ENCODE measurements around the gene RBM12. TPM values are rescaled to one million over a fixed set of nuclear protein-coding genes. Genes with fewer than 3 reads are reported as not detected.
A peak's percentile ranks its signal among the peaks of the same experiment; 100 is the strongest.
"Not testable (repeated sequence)": the region's sequence is repeated elsewhere in the genome, so short reads cannot be mapped to it uniquely, and the experiment has no call there.

Gene RBM12
- total and polyA plus RNA-seq, 2 donors = 24.8 to 52.3 TPM

- DNase-seq (ENCODE audit: low read depth in 6 of 9, low spot score in 9 of 9) = peak in 1 of 9 donors; percentile 12
- 41% methylated on average over 6 of the region's 6 CpGs for WGBS
- no peaks in the 10 kb centered on the region for H3K27me3 ChIP-seq (ENCODE audit: control insufficient read depth in 2 of 2, insufficient read depth in 1 of 2, low read length in 1 of 2)
- peaks cover 8 to 13% of the 10 kb centered on the region in 2 donors for H3K4me1 ChIP-seq (ENCODE audit: control insufficient read depth in 2 of 2, insufficient read depth in 2 of 2, low read length in 2 of 2)
- peaks cover 18 to 48% of the 10 kb centered on the region in 2 donors for H3K36me3 ChIP-seq (ENCODE audit: control insufficient read depth in 2 of 2, insufficient read depth in 2 of 2, low read length in 1 of 2)
- H3K9me3 ChIP-seq (ENCODE audit: control insufficient read depth in 2 of 2, insufficient read depth in 1 of 2, low read length in 1 of 2) = no peaks in the 10 kb centered on the region
- peak overlapping the region; percentile 81 to 89 for H3K27ac ChIP-seq (ENCODE audit: low read depth in 1 of 2, low read length in 1 of 2)
- H3K4me3 ChIP-seq (ENCODE audit: low read length in 2 of 2) = peak overlapping the region; percentile 72 to 89
These were observed 35.4 kb upstream of the RBM12 start for GRCh38 chr20:35699957-35700624.

- H3K27me3 ChIP-seq (ENCODE audit: control insufficient read depth in 2 of 2, insufficient read depth in 1 of 2, low read length in 1 of 2) = no peaks in the 10 kb centered on the region
- under 1% methylated on average over 81 of the region's 81 CpGs for WGBS
These were observed 34.6 kb upstream of the RBM12 start, which contains the start of the genes NFS1 and ROMO1 for GRCh38 chr20:35699127-35699956. Gene NFS1 (minus strand): TSS chr20:35699352. CDS start chr20:35699288, 64 bp downstream. Gene ROMO1 (plus strand): TSS chr20:35699405. CDS start chr20:35699633, 228 bp downstream.

GRCh38 chr20:35698298-35699126 lies 33.8 kb upstream of the RBM12 start:
- no peaks in the 10 kb centered on the region for H3K27me3 ChIP-seq (ENCODE audit: control insufficient read depth in 2 of 2, insufficient read depth in 1 of 2, low read length in 1 of 2)
- 11% methylated on average over 37 of the region's 37 CpGs for WGBS
- H3K4me1 ChIP-seq (ENCODE audit: control insufficient read depth in 2 of 2, insufficient read depth in 2 of 2, low read length in 2 of 2) = peaks cover 8 to 13% of the 10 kb centered on the region in 2 donors
- peak overlapping the region; percentile 5 to 89 for H3K27ac ChIP-seq (ENCODE audit: low read depth in 1 of 2, low read length in 1 of 2)
- peaks cover 17 to 37% of the 10 kb centered on the region in 2 donors for H3K36me3 ChIP-seq (ENCODE audit: control insufficient read depth in 2 of 2, insufficient read depth in 2 of 2, low read length in 1 of 2)
- no peaks in the 10 kb centered on the region for H3K9me3 ChIP-seq (ENCODE audit: control insufficient read depth in 2 of 2, insufficient read depth in 1 of 2, low read length in 1 of 2)
- peak in 3 of 9 donors; percentile 16 to 24 (median 20) for DNase-seq (ENCODE audit: low read depth in 6 of 9, low spot score in 9 of 9)
- H3K4me3 ChIP-seq (ENCODE audit: low read length in 2 of 2) = peak overlapping the region; percentile 72 to 89

More at GRCh38 chr20:35699127-35699956, 34.6 kb upstream of the RBM12 start, which contains the start of the genes NFS1 and ROMO1:
- H3K36me3 ChIP-seq (ENCODE audit: control insufficient read depth in 2 of 2, insufficient read depth in 2 of 2, low read length in 1 of 2) = peaks cover 12 to 42% of the 10 kb centered on the region in 2 donors
- H3K4me3 ChIP-seq (ENCODE audit: low read length in 2 of 2) = peak within 1 kb of the TSS; percentile 72 to 89
- DNase-seq (ENCODE audit: low read depth in 6 of 9, low spot score in 9 of 9) = peak; percentile 57 to 92 (median 81)
- peaks cover 8 to 13% of the 10 kb centered on the region in 2 donors for H3K4me1 ChIP-seq (ENCODE audit: control insufficient read depth in 2 of 2, insufficient read depth in 2 of 2, low read length in 2 of 2)
- peak within 1 kb of the TSS; percentile 81 to 89 for H3K27ac ChIP-seq (ENCODE audit: low read depth in 1 of 2, low read length in 1 of 2)
- no peaks in the 10 kb centered on the region for H3K9me3 ChIP-seq (ENCODE audit: control insufficient read depth in 2 of 2, insufficient read depth in 1 of 2, low read length in 1 of 2)

- Histone ChIP-seq H3K36me3 (ENCODE audit: control insufficient read depth in 2 of 2, insufficient read depth in 2 of 2, low read length in 1 of 2) (peaks cover 19 to 34% of the 10 kb centered on the region in 2 donors), H3K27ac (ENCODE audit: low read depth in 1 of 2, low read length in 1 of 2) (no peak overlapping the region), H3K4me3 (ENCODE audit: low read length in 2 of 2) (no peak overlapping the region), H3K4me1 (ENCODE audit: control insufficient read depth in 2 of 2, insufficient read depth in 2 of 2, low read length in 2 of 2) (peaks cover 8 to 13% of the 10 kb centered on the region in 2 donors), H3K9me3 (ENCODE audit: control insufficient read depth in 2 of 2, insufficient read depth in 1 of 2, low read length in 1 of 2) (no peaks in the 10 kb centered on the region), H3K27me3 (ENCODE audit: control insufficient read depth in 2 of 2, insufficient read depth in 1 of 2, low read length in 1 of 2) (no peaks in the 10 kb centered on the region)
- 94% methylated on average over 9 of the region's 9 CpGs for WGBS
- DNase-seq (ENCODE audit: low read depth in 6 of 9, low spot score in 9 of 9) = no peak
These were observed 33.1 kb upstream of the RBM12 start for GRCh38 chr20:35697696-35698297.

GRCh38 chr20:35695978-35696377 lies 31.3 kb upstream of the RBM12 start:
- peaks cover 8 to 13% of the 10 kb centered on the region in 2 donors for H3K4me1 ChIP-seq (ENCODE audit: control insufficient read depth in 2 of 2, insufficient read depth in 2 of 2, low read length in 2 of 2)
- WGBS = 97% methylated on average over 4 of the region's 4 CpGs
- H3K36me3 ChIP-seq (ENCODE audit: control insufficient read depth in 2 of 2, insufficient read depth in 2 of 2, low read length in 1 of 2) = peaks cover 12 to 18% of the 10 kb centered on the region in 2 donors

GRCh38 chr20:35695245-35695749 lies 30.6 kb upstream of the RBM12 start:
- DNase-seq (ENCODE audit: low read depth in 6 of 9, low spot score in 9 of 9) = no peak
- peaks cover 8 to 9% of the 10 kb centered on the region in 2 donors for H3K4me1 ChIP-seq (ENCODE audit: control insufficient read depth in 2 of 2, insufficient read depth in 2 of 2, low read length in 2 of 2)
- H3K9me3 ChIP-seq (ENCODE audit: control insufficient read depth in 2 of 2, insufficient read depth in 1 of 2, low read length in 1 of 2) = no peaks in the 10 kb centered on the region
- 93% methylated on average over 2 of the region's 2 CpGs for WGBS
- H3K27me3 ChIP-seq (ENCODE audit: control insufficient read depth in 2 of 2, insufficient read depth in 1 of 2, low read length in 1 of 2) = no peaks in the 10 kb centered on the region
- peaks cover 13 to 19% of the 10 kb centered on the region in 2 donors for H3K36me3 ChIP-seq (ENCODE audit: control insufficient read depth in 2 of 2, insufficient read depth in 2 of 2, low read length in 1 of 2)
- H3K4me3 ChIP-seq (ENCODE audit: low read length in 2 of 2) = no peak overlapping the region
- no peak overlapping the region for H3K27ac ChIP-seq (ENCODE audit: low read depth in 1 of 2, low read length in 1 of 2)

More at GRCh38 chr20:35695978-35696377, 31.3 kb upstream of the RBM12 start:
- no peak overlapping the region for H3K4me3 ChIP-seq (ENCODE audit: low read length in 2 of 2)
- no peaks in the 10 kb centered on the region for H3K9me3 ChIP-seq (ENCODE audit: control insufficient read depth in 2 of 2, insufficient read depth in 1 of 2, low read length in 1 of 2)
- no peak overlapping the region for H3K27ac ChIP-seq (ENCODE audit: low read depth in 1 of 2, low read length in 1 of 2)
- no peak for DNase-seq (ENCODE audit: low read depth in 6 of 9, low spot score in 9 of 9)
- no peaks in the 10 kb centered on the region for H3K27me3 ChIP-seq (ENCODE audit: control insufficient read depth in 2 of 2, insufficient read depth in 1 of 2, low read length in 1 of 2)

- Histone ChIP-seq H3K27me3 (ENCODE audit: control insufficient read depth in 2 of 2, insufficient read depth in 1 of 2, low read length in 1 of 2) (no peaks in the 10 kb centered on the region), H3K4me3 (ENCODE audit: low read length in 2 of 2) (no peak overlapping the region), H3K9me3 (ENCODE audit: control insufficient read depth in 2 of 2, insufficient read depth in 1 of 2, low read length in 1 of 2) (no peaks in the 10 kb centered on the region), H3K4me1 (ENCODE audit: control insufficient read depth in 2 of 2, insufficient read depth in 2 of 2, low read length in 2 of 2) (no peaks in the 10 kb centered on the region), H3K36me3 (ENCODE audit: control insufficient read depth in 2 of 2, insufficient read depth in 2 of 2, low read length in 1 of 2) (peaks cover 34 to 43% of the 10 kb centered on the region in 2 donors), H3K27ac (ENCODE audit: low read depth in 1 of 2, low read length in 1 of 2) (no peak overlapping the region)
- no peak for DNase-seq (ENCODE audit: low read depth in 6 of 9, low spot score in 9 of 9)
- whole genome bisulfite sequencing = 98% methylated on average over 4 of the region's 4 CpGs
These were observed 25.6 kb upstream of the RBM12 start for GRCh38 chr20:35690265-35690664.

- H3K27ac ChIP-seq (ENCODE audit: low read depth in 1 of 2, low read length in 1 of 2); H3K4me1 ChIP-seq (ENCODE audit: control insufficient read depth in 2 of 2, insufficient read depth in 2 of 2, low read length in 2 of 2); DNase-seq (ENCODE audit: low read depth in 6 of 9, low spot score in 9 of 9); H3K4me3 ChIP-seq (ENCODE audit: low read length in 2 of 2); H3K9me3 ChIP-seq (ENCODE audit: control insufficient read depth in 2 of 2, insufficient read depth in 1 of 2, low read length in 1 of 2); H3K27me3 ChIP-seq (ENCODE audit: control insufficient read depth in 2 of 2, insufficient read depth in 1 of 2, low read length in 1 of 2): not testable (repeated sequence)
- peaks cover 30 to 34% of the 10 kb centered on the region in 2 donors for H3K36me3 ChIP-seq (ENCODE audit: control insufficient read depth in 2 of 2, insufficient read depth in 2 of 2, low read length in 1 of 2)
- 97% methylated on average over 11 of the region's 11 CpGs for WGBS
These were observed 22.2 kb upstream of the RBM12 start for GRCh38 chr20:35686872-35687271.

All from thymus (tissue), 11 donors.